ENCODE measurements around the gene CELSR1. TPM values are rescaled to one million over a fixed set of nuclear protein-coding genes. Genes with fewer than 3 reads are reported as not detected.

Gene CELSR1
- total RNA-seq, 1 donor from 2014 or later, result 2.1 TPM

DNA sequence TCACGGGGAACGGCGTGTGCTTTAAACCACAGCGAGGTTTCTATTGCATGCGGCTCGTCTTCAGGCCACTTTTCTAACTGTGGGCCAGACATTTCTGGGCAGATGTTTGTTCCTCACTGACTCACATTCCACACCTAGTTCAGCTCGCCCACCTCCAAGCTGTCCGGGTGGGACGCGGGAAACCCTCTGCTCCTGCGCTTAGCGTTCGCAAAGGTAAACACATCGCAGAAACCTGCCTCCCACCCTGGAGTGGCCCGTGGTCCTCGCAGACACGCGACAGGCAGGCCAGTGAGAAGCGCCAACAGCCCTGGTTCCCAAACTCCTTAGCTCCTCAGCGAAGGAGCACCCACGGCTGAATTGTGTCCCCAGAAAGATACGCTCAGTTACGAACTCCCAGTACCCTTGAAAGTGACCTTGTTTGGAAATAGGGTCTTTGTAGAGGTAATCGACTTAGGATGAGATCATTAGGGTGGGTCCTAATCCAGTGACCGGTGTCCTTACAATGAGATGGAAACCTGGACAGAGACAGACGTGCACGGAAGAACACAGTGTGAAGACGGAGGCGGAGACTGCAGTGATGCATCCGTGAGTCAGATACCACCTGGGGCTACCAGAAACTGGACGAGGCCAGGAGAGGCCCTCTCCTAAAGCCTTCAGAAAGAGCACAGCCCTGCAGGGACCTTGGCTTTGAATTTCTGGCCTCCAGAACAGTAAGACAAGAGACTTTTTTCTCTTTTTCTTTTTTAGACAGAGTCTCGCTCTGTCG lies 82.7 kb downstream of the CELSR1 start:
- no peak overlapping the region for H3K4me3 ChIP-seq (ENCODE audit: low read length in 3 of 3)
- H3K27me3 ChIP-seq (ENCODE audit: control insufficient read depth in 3 of 3, insufficient read depth in 3 of 3, low read length in 3 of 3), result peaks cover 44 to 73% (median 68%) of the 10 kb centered on the region in 3 donors
- H3K9ac ChIP-seq (ENCODE audit: low read depth in 1 of 3, low read length in 3 of 3), result no peak overlapping the region
- no peaks in the 10 kb centered on the region for H3K9me3 ChIP-seq (ENCODE audit: control insufficient read depth in 3 of 3, low read length in 3 of 3)
- no peak overlapping the region for H3K27ac ChIP-seq (ENCODE audit: low read depth, low read length)
- H3K36me3 ChIP-seq (ENCODE audit: control insufficient read depth in 3 of 3, insufficient read depth in 3 of 3, low read length in 3 of 3), result no peaks in the 10 kb centered on the region
- no peaks in the 10 kb centered on the region for H3K4me1 ChIP-seq (ENCODE audit: control insufficient read depth in 3 of 3, insufficient read depth in 3 of 3, low read length in 3 of 3)

DNA sequence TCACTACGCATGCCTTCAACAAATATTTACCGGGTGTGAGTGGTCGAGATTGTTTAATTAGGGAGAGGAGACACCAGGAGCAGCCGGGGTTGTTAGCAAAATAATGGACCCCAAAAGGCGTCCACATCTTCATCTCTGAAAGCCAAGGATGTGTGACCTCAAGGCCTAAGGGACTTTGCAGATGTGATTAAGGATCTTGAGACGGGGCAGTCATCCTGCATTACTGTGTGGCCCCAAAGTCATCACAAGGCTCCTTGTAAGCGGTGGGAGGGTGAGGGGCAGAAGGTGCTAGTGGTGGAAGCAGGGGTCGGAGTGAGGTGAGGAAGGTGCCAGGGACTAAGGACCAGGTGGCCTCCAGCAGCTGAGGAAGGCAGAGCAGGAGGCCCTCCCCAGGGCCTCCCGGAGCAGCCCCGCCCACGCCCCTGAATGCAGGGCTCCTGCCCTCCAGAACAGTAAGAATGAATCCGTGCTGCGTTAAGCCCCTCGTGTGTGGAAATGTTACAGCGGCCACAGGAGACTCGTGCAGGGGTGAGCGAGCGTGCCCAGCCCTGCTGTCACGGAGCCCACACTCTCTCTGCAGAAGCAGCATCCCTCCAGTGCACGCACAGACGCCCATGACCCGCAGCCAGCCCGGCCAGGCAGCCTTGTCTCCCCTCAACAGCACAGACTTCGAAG lies 83.5 kb downstream of the CELSR1 start:
- Histone ChIP-seq H3K4me3 (ENCODE audit: low read length in 3 of 3) (no peak overlapping the region), H3K9me3 (ENCODE audit: control insufficient read depth in 3 of 3, low read length in 3 of 3) (no peaks in the 10 kb centered on the region), H3K27ac (ENCODE audit: low read depth, low read length) (no peak overlapping the region), H3K27me3 (ENCODE audit: control insufficient read depth in 3 of 3, insufficient read depth in 3 of 3, low read length in 3 of 3) (peaks cover 37 to 71% (median 63%) of the 10 kb centered on the region in 3 donors), H3K4me1 (ENCODE audit: control insufficient read depth in 3 of 3, insufficient read depth in 3 of 3, low read length in 3 of 3) (no peaks in the 10 kb centered on the region), H3K36me3 (ENCODE audit: control insufficient read depth in 3 of 3, insufficient read depth in 3 of 3, low read length in 3 of 3) (no peaks in the 10 kb centered on the region), H3K9ac (ENCODE audit: low read depth in 1 of 3, low read length in 3 of 3) (no peak overlapping the region)

DNA sequence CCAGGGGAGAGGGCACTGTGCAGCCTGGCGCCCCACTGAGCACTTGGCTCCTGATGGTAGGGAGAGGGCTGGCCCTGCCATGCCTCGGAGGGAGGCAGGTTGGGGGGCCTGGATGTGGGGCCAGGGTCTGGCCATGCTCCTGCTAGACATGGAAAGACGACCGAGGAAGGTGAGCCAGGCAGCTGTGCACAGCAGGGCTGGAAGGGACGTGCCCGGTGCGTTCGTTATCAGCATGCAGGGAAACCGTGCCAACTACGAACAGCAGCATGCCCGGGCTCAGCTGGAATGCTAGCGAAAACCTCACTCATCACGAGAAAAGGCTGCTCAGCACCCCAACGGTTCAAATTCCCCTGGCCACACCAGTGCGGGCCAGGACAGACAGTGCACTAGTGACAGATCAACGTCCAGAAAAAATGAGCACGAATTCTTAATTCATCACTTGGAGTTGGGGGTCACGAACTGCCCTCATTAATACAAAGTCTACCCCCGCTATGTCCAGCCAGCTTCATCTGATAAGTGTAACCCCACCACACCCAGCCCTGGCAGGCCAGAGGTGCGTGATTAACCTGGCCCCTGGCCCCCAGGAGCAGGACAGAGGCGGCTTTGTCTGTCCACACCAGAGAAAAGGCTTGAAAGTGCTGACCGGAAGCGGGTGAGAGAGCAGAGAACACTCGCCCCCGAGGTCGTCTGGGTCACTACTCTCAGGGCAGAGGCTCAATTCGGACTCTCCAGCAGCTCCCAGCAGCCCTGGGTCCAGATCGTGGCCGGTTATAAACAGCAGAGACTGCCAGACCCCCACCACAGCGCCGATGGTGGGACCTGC lies 84.2 kb downstream of the CELSR1 start:
- Histone ChIP-seq H3K9me3 (ENCODE audit: control insufficient read depth in 3 of 3, low read length in 3 of 3) (no peaks in the 10 kb centered on the region), H3K27ac (ENCODE audit: low read depth, low read length) (no peak overlapping the region), H3K36me3 (ENCODE audit: control insufficient read depth in 3 of 3, insufficient read depth in 3 of 3, low read length in 3 of 3) (no peaks in the 10 kb centered on the region), H3K4me3 (ENCODE audit: low read length in 3 of 3) (no peak overlapping the region), H3K9ac (ENCODE audit: low read depth in 1 of 3, low read length in 3 of 3) (no peak overlapping the region), H3K27me3 (ENCODE audit: control insufficient read depth in 3 of 3, insufficient read depth in 3 of 3, low read length in 3 of 3) (peaks cover 37 to 70% (median 62%) of the 10 kb centered on the region in 3 donors), H3K4me1 (ENCODE audit: control insufficient read depth in 3 of 3, insufficient read depth in 3 of 3, low read length in 3 of 3) (no peaks in the 10 kb centered on the region)

DNA sequence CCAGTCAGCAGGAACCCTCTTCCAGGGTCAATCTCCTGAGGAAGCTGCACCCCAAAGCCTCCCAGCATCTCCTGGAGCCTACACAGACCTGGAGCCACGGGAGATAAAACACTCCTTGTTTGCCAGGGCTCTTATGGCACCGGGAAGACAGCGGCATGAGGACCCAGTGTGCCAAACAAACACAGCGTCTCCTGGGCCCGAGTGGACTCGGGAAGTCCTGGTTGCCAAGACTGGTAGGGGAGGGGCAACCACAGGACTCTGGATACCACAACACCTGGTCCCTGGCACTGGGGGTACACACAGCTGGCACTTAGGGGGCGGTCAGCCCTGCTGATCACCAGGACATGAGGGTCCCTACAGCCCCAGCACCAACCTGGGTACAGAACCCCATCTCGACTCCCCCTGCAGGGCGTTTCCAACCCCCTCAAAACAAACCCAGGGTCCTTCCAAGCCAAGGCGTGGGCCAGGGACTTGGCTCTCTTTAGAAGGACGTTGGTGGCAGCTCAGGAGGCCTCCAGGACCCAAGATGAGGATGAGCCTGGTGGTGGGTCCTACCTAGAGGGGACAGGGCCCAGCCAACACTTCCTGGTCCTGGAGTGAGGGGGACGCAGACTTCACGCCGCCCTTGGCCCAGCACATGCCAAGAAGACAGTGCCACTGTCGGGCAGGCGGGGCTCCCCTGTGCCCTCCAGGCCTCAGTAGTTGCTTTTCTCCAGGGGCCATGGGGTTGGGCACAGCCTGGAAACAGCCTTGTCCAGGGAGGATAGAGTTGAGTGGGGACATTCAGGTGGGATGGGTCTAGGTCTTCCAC lies 85.0 kb downstream of the CELSR1 start:
- H3K4me3 ChIP-seq (ENCODE audit: low read length in 3 of 3), result no peak overlapping the region
- H3K27ac ChIP-seq (ENCODE audit: low read depth, low read length), result no peak overlapping the region
- no peaks in the 10 kb centered on the region for H3K4me1 ChIP-seq (ENCODE audit: control insufficient read depth in 3 of 3, insufficient read depth in 3 of 3, low read length in 3 of 3)
- no peak overlapping the region for H3K9ac ChIP-seq (ENCODE audit: low read depth in 1 of 3, low read length in 3 of 3)
- H3K9me3 ChIP-seq (ENCODE audit: control insufficient read depth in 3 of 3, low read length in 3 of 3), result no peaks in the 10 kb centered on the region
- H3K27me3 ChIP-seq (ENCODE audit: control insufficient read depth in 3 of 3, insufficient read depth in 3 of 3, low read length in 3 of 3), result peaks cover 34 to 68% (median 59%) of the 10 kb centered on the region in 3 donors
- H3K36me3 ChIP-seq (ENCODE audit: control insufficient read depth in 3 of 3, insufficient read depth in 3 of 3, low read length in 3 of 3), result no peaks in the 10 kb centered on the region

DNA sequence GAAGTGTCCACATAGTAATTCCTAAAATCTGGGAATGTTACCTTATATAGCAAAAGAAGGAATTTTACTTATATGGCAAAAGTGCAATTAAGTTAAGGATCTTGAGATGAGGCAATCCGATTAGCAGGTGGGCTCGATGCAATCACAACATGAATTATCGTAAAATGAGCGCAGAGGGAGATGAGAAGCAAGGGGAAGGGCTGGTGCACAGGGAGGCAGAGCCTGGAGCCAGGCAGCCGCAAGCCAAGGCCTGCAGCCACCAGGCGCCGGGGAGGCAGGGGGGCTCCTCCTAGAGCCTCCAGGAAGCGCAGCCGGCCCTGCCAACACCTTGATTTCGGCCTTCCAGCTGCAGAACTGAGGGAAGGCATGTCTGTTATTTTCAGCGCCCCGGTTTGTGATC lies 85.7 kb downstream of the CELSR1 start:
- Histone ChIP-seq H3K4me1 (ENCODE audit: control insufficient read depth in 3 of 3, insufficient read depth in 3 of 3, low read length in 3 of 3) (no peaks in the 10 kb centered on the region), H3K9me3 (ENCODE audit: control insufficient read depth in 3 of 3, low read length in 3 of 3) (no peaks in the 10 kb centered on the region), H3K27ac (ENCODE audit: low read depth, low read length) (no peak overlapping the region), H3K36me3 (ENCODE audit: control insufficient read depth in 3 of 3, insufficient read depth in 3 of 3, low read length in 3 of 3) (no peaks in the 10 kb centered on the region), H3K4me3 (ENCODE audit: low read length in 3 of 3) (no peak overlapping the region), H3K9ac (ENCODE audit: low read depth in 1 of 3, low read length in 3 of 3) (no peak overlapping the region), H3K27me3 (ENCODE audit: control insufficient read depth in 3 of 3, insufficient read depth in 3 of 3, low read length in 3 of 3) (peaks cover 34 to 67% (median 57%) of the 10 kb centered on the region in 3 donors)

DNA sequence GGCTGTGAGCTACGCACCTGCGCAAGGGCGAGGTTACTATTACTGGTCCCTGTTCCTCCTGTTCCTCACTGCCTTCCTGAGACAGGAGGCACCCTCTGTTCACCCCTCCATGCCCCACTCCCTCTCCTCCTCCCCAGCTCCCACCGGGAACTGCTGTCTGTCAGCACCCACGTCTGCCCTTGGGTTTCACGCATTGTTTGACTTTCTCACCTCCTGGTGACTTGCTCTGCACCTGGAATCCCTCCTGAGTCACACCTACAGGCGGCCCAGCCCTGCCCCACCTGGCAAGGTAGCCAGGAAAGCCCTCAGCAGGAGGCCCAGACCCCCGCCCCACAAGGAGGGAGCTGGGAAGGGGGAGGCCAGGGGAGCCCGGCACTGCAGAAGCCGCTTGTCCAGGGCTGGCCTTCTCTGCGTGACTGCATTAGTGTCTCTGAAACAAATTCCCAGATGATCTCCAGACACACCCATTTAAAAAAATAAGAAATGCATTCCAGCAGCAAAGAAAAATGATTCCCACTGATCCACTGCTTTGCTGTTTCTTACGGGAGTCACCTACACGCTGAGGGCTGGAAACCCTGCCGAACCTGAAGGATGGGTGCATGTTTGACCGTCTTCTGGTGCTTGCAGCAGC lies 86.4 kb downstream of the CELSR1 start:
- Histone ChIP-seq H3K4me1 (ENCODE audit: control insufficient read depth in 3 of 3, insufficient read depth in 3 of 3, low read length in 3 of 3) (no peaks in the 10 kb centered on the region), H3K27ac (ENCODE audit: low read depth, low read length) (no peak overlapping the region), H3K4me3 (ENCODE audit: low read length in 3 of 3) (no peak overlapping the region), H3K27me3 (ENCODE audit: control insufficient read depth in 3 of 3, insufficient read depth in 3 of 3, low read length in 3 of 3) (peaks cover 34 to 71% (median 56%) of the 10 kb centered on the region in 3 donors), H3K9me3 (ENCODE audit: control insufficient read depth in 3 of 3, low read length in 3 of 3) (no peaks in the 10 kb centered on the region), H3K9ac (ENCODE audit: low read depth in 1 of 3, low read length in 3 of 3) (no peak overlapping the region), H3K36me3 (ENCODE audit: control insufficient read depth in 3 of 3, insufficient read depth in 3 of 3, low read length in 3 of 3) (no peaks in the 10 kb centered on the region)

DNA sequence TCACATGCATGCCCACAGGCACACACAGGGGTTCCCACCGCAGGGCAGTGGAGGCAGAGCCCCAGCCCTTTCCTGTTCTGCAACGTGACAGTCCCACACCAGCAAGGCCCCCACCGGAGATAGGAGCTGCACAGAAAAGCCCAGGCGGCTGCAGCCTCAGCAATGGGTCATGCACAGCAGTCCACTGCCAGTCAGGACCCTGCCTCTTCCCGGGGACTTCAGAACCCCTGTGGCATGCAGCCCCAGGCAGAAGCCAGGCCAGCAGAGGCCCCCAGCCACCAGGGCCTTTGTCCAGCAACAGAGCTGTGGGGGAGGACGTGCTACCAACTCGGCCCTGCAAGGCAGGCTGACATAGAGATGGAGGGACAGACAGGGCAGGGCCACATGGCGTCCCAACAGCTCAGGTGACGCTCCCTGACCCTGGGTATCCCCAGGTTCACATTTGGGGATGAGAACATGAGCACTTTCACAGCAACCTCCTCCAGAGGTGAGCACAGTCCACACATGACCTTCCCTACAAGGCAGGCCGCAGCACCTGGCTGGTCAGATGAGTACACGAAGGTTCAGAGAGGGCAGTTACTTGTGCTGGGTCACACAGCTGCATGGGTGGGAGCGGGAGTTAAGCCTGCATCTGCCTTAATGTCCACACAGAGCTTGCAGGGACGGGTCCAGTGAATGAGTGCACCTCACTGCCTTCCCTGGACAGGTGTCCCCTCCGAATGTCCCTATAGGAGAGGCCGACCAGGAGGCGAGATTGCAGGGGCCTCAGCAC lies 87.3 kb downstream of the CELSR1 start:
- Histone ChIP-seq H3K36me3 (ENCODE audit: control insufficient read depth in 3 of 3, insufficient read depth in 3 of 3, low read length in 3 of 3) (no peaks in the 10 kb centered on the region), H3K4me3 (ENCODE audit: low read length in 3 of 3) (no peak overlapping the region), H3K9me3 (ENCODE audit: control insufficient read depth in 3 of 3, low read length in 3 of 3) (no peaks in the 10 kb centered on the region), H3K9ac (ENCODE audit: low read depth in 1 of 3, low read length in 3 of 3) (no peak overlapping the region), H3K27me3 (ENCODE audit: control insufficient read depth in 3 of 3, insufficient read depth in 3 of 3, low read length in 3 of 3) (peaks cover 34 to 71% (median 56%) of the 10 kb centered on the region in 3 donors), H3K4me1 (ENCODE audit: control insufficient read depth in 3 of 3, insufficient read depth in 3 of 3, low read length in 3 of 3) (no peaks in the 10 kb centered on the region), H3K27ac (ENCODE audit: low read depth, low read length) (no peak overlapping the region)

DNA sequence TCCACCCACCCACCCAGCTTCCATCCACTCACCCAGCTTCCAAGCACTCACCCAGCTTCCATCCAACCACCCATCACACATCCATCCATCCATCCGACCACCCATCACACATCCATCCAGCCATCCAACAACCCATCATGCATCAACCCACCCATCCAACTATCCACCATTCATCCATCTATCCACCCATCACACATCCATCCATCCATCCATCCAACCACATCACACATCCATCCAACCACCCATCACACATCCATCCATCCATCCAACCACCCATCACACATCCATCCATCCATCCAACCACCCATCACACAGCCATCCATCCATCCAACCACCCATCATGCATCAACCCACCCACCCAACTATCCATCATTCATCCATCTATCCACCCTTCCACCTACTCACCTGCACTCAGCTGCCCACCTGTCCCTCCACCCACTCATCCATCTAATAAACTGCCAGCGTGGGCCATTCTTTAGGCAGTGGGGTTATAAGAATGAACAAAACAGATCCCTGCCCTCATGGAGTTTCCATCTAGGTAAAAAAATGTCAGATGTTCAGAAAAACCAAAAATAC lies 88.2 kb downstream of the CELSR1 start:
- Histone ChIP-seq H3K27ac (ENCODE audit: low read depth, low read length) (no peak overlapping the region), H3K9me3 (ENCODE audit: control insufficient read depth in 3 of 3, low read length in 3 of 3) (no peaks in the 10 kb centered on the region), H3K36me3 (ENCODE audit: control insufficient read depth in 3 of 3, insufficient read depth in 3 of 3, low read length in 3 of 3) (no peaks in the 10 kb centered on the region), H3K27me3 (ENCODE audit: control insufficient read depth in 3 of 3, insufficient read depth in 3 of 3, low read length in 3 of 3) (peaks cover 26 to 65% (median 52%) of the 10 kb centered on the region in 3 donors), H3K9ac (ENCODE audit: low read depth in 1 of 3, low read length in 3 of 3) (no peak overlapping the region), H3K4me3 (ENCODE audit: low read length in 3 of 3) (no peak overlapping the region), H3K4me1 (ENCODE audit: control insufficient read depth in 3 of 3, insufficient read depth in 3 of 3, low read length in 3 of 3) (no peaks in the 10 kb centered on the region)
